Measurements from ENCODE around the gene IL18BP. TPM values are rescaled to one million over a fixed set of nuclear protein-coding genes. Genes with fewer than 3 reads are reported as not detected.

IL18BP gene
- total and polyA plus RNA-seq, 9 of the 15 experiments (the other 6 are each of a cell fraction or from before 2014, with no cell fraction given), result 0.34 to 9.4 (median 3.2) TPM

DNA sequence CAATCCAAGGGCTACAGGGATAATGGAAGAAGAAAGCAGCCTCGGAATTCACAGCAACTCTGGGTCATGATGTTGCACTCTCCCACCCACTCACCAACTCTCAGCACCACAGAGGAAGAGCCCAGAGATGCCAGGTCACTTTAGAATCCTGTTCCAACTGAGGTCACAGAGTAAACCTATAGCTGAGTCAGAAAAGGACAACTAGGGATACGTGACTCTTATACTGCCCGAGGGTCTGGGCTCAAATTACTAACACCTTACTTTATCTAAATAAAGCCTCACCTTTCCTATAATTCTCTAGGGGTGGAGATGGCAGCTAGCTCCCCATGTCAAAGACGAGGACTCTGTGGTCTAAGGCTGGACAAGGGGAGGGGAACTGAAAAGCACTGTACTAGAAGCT, 24.6 kb downstream of the IL18BP start:
- H3K4me3 ChIP-seq, result no peak overlapping the region
- in situ Hi-C loops (cut with MboI) (loop anchor here (5.0 to 10.0 kb wide), 2 partner anchors 129 to 161 kb away; no protein-coding TSS in a partner anchor), intact Hi-C loops (cut with micrococcal nuclease) (no loop called here)
- ATAC-seq (no peak), DNase-seq (ENCODE audit: extremely low read depth in 1 of 4, low spot score in 3 of 4) (no peak), FAIRE-seq (no peak)
- POLR2A ChIA-PET, result no interaction called here
- BruUV-seq (replicated peaks), result no TSS peak
- CTCF ChIA-PET (ENCODE audit: low intra/inter-chr PET ratio), result interaction anchor here (3.5 kb wide), 1 partner anchor 68 kb away, joined by 54 read pairs; no protein-coding TSS in a partner anchor
- H3K9me3 ChIP-seq (replicated peaks; ENCODE audit: control insufficient read depth, insufficient read depth, low read depth, low read length), result no peaks in the 10 kb centered on the region
- H3K4me2 ChIP-seq (ENCODE audit: insufficient read depth, low read length), result no peak overlapping the region
- H4K20me1 ChIP-seq (replicated peaks; ENCODE audit: control insufficient read depth, insufficient read depth, low read length), result peaks cover 6% of the 10 kb centered on the region; the same call in 1 of the 2 replicates
- H3K4me1 ChIP-seq (replicated peaks in 1 of 2; ENCODE audit: control insufficient read depth in 2 of 2, insufficient read depth in 2 of 2, low read length in 2 of 2), result no peaks in the 10 kb centered on the region
- H3K27me3 ChIP-seq (ENCODE audit: control insufficient read depth in 2 of 2, insufficient read depth in 2 of 2, low read length in 2 of 2), result no peaks in the 10 kb centered on the region
- H3K9me1 ChIP-seq (ENCODE audit: control insufficient read depth, insufficient read depth, low read length), result no peaks in the 10 kb centered on the region
- no peak overlapping the region for H3K27ac ChIP-seq (ENCODE audit: extremely low read depth, low read depth, low read length)
- peaks cover 87% of the 10 kb centered on the region for H3K36me3 ChIP-seq (ENCODE audit: control insufficient read depth, insufficient read depth, low read length)
- TF ChIP-seq SREBF1 (IDR thresholded peaks at IDR 0.05; ENCODE audit: borderline replicate concordance, low read depth, low read length) (no peak), SMARCA4 (IDR thresholded peaks at IDR 0.05) (no peak), ZNF551 (CRISPR knock-in tag; IDR thresholded peaks at IDR 0.05) (no peak), NR2C2 (CRISPR knock-in tag; IDR thresholded peaks at IDR 0.05) (no peak), NR2C2 (tag; IDR thresholded peaks at IDR 0.05) (no peak)
- WGBS (ENCODE audit: insufficient coverage, low coverage, missing lambda C conversion rate), result 95% methylated on average over 3 of the region's 4 CpGs
- no peaks in the 10 kb centered on the region for H3K79me2 ChIP-seq (ENCODE audit: control insufficient read depth, insufficient read depth, low read length)
- H3K9ac ChIP-seq (ENCODE audit: insufficient read depth in 1 of 2, low read depth in 2 of 2, low read length in 2 of 2), result no peak overlapping the region
- H2AFZ ChIP-seq (ENCODE audit: low read depth, low read length), result no peak overlapping the region
